HG02973 (cell line): Measurements from ENCODE around the gene KCNJ4.

Source experiments
- ATAC-seq: cut with Tn5 transposase; IDR thresholded peaks from one replicate; pipeline ENCODE4 v1.9.1; 2021; ENCODE audit warnings: moderate library complexity; ENCODE audit not compliant: unreplicated experiment

KCNJ4 gene

DNA sequence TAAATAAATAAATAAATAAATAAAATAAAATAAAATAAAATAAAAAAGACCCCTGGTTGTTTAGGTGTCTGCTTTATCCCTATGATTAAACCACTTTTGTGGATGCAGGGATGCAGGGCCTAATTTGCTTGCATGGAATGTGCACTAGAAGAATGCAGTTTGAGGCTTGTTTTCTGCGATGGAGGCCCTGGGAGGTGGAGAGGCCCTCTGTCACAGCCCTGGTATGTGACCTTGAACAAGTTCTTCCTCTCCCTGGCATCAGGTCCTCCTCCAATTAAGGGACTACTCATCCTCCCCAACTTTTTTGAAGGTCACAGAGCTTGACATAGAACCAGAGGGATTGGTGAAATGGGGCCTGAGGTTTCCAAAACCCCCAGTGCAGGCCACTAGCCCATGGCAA is 22.7 kb downstream of the KCNJ4 start:
- no peak for ATAC-seq

DNA sequence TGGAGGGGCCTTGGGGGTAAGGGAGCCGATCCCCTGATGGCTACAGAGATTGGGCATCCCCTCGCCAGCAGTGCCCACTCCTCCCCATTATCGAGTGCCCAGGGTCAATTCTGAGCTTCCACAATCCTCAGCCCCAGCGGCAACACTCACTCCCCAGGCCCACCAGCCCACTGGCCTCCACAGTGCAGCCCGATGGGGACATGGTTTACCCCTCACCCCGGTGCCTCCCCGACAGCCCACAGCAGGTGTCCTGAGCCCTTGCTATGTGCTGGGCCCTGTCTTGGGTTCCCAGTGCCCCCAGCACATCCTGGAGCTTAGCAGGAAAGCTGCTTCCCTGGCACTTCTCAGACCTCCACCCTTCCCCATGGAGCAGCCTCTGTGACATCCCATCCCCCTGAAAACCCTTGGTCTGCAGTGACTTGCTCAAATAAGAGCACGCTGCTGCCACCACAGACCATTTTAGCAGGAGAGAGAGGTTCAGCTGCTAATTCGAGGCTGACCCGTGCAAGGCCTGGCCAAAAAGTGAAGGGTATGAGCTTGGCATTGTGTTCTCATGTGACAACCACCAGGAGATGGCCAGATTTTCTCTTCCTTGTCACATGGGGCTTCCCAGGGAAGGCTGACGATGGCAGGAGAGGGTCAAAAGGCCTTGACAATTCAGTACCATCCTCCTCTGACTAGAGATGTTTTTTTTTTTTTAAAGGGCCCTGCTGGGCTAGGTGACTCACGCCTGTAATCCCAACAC is 23.6 kb downstream of the KCNJ4 start:
- no peak for ATAC-seq

GRCh38 chr22:38429499-38430068 is 25.4 kb downstream of the KCNJ4 start:
- ATAC-seq, result no peak

DNA sequence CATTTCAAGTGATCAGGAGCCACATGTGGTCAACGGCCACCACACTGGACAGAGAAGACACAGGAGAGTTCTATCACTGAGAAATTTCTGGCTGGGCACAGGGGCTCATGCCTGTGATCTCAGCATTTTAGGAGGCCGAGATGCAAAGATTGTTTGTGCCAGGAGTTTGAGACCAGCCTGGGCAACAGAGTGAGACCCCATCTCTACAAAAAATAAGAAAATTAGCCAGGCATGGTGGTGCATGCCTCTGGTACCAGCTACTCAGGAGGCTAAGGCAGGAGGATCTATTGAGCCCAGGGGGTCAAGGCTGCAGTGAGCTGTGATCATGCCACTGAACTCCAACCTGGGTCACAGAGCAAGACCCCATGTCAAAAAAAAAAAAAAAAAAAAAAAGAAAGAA is 26.3 kb downstream of the KCNJ4 start:
- ATAC-seq, result no peak

DNA sequence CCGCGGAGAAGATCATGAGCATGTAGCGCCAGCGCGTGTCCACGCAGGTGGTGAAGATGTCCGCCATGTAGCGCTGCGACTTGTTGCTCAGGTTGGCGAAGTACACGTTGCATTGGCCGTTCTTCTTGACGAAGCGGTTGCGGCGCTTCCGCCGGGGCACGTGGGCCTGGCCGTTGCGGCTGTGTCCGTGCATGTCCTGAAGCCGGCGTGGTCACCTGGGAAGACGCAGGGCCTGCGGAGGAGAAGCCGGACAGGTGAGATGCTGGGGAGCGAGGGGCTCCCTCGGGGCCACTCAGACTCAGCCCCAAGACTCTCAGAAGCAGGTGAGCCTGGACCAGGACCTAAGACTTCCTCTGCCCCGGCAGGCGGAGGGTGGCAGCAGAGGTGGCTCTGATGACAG is 27.1 kb downstream of the KCNJ4 start:
- no peak for ATAC-seq

- ATAC-seq, result no peak
Observed at GRCh38 chr22:38427465-38427864, 27.5 kb downstream of the KCNJ4 start.

DNA sequence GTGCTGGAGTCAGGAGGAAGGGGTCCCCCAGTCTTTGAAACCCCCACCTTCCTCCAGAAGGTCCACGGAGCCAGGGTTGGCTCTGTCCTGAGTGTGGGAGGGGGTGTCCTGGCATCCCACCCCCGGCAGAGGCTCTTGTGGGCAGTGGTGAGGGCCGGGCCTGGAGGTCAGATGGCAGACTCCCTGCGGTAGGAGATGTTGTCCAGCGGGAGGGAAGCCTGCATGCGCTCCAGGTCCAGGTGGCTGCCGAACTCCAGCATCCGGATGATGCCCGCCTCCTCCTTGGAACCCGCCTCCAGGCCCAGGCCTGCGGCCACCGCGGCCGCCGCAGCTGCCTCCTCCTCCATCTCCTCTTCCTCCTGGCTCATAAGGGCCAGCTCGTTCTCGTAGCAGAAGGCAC is 28.4 kb downstream of the KCNJ4 start:
- no peak for ATAC-seq

- ATAC-seq, result no peak
Observed at GRCh38 chr22:38424525-38425080, 30.4 kb downstream of the KCNJ4 start.

DNA sequence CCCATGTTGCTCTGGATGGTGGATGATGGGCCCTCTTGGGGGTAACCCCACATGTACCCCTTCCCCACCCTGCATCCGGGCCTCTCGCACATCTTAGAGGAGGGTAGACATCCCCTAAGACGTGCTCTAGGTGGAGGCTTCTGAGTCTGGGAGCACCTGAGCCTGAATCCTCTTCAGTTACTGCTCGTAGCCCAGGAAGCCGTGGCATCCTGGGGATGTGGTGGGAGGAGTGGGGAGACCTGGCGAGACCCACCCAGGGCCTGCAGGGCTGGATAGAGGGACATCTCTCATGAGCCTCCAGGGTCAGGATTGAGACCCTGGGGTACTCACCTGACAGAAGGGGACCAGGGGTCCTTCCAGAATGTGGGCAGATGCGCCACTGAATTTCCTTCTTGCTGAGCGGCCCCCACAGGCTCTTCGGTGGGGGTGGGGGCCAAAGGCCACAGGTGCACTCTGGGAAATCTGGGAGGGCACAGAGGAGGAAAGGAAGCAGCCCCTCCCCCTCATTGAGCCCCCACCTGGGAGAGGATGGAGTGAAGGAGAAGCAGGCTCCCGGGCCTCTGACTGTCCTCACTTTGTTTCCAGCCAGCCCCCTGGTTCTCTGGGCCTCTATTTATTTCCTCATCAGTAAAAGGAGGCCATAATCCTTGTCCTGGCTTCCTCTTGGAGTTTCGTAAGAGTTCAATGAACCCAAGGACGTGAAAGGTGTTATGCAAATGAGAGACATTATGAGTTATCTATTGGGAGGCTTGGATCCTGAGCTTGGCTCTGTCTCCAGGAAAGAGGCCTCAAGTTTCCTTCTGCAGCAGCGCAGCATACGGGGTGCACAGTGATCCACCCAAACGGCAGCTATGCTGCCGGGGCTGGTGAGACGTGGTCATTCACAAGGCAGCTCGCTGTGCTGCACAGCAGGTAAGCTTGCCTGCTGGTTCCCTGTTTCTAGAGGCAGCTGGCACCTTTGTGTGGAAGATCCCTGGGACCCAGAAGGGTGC is 31.2 kb downstream of the KCNJ4 start:
- no peak for ATAC-seq

DNA sequence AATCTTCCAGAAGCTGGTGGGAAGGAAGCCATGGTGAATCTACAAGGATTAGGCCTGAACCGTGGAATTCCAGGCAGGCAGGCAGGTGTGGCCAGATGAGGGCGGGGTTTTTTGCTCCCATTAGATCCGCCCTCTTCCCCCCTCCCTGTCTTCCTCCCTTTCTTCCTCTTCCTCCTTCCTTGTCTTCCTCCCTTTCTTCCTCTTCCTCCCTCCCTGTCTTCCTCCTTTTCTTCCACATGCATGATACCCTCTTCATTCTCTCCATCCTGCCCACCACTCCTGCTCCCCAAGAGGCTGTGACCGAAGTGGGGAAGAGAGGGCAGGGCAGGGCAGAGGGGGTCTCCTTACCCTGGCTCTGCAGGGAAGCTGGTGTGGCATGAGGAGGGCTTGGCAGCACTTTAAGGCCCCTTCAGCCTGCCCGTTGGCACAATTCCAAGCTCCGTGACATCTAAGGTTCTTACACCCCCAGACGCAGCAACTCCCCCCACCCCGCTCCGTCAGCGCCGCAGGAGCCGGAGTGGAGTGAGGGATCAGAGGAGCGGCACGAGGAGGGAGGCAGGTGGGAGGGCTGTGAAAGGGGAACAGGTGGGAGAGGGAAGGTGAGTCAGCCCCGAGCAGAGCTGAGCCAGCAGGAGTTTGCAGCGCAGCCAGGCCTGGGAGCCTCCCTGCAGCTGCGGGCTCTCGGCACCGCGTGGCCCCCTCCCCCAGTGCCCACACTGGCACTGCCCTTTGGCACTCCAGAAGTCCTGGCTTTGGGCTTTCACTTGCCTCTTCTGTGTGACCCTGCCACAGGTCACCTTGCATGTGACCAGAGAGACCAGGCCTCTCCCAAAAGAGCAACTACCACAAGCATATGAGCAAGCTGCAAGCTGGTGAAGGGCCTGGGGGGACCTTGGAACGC is 32.1 kb downstream of the KCNJ4 start:
- ATAC-seq, result no peak

DNA sequence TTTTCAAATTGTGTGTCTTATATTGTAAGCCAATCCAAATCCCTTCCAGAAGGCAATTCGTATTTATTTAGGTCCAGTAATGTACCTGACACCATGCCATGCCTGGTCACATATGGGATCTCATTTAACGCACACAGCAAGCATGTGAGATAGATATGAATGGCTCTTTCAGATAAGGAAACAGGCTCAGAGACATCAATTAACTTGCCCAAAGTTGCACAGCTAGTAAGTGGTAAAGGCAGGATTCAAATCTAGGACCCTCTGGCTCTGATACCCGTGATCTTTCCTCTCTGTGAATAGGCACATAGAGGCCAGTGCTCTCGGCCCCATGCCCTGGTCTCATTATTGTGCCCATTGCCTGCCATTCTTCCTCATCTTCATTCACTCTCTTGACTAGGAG is 34.3 kb downstream of the KCNJ4 start:
- no peak for ATAC-seq

DNA sequence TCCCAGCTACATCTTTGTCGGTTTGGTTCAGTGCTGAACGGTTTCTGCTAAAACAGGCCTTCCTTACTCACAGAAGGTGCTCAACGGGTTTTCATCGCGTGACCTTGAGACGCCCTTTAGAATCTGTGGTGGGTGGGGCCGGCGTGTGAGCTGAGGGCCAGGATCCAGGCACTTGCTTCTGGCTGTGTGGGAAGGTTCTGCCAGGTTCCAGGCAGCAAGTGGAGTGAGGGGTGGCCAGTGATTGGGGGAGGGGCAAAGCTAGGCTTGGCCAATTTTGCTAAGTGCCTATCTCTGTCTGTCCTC is 35.2 kb downstream of the KCNJ4 start:
- ATAC-seq, result no peak

DNA sequence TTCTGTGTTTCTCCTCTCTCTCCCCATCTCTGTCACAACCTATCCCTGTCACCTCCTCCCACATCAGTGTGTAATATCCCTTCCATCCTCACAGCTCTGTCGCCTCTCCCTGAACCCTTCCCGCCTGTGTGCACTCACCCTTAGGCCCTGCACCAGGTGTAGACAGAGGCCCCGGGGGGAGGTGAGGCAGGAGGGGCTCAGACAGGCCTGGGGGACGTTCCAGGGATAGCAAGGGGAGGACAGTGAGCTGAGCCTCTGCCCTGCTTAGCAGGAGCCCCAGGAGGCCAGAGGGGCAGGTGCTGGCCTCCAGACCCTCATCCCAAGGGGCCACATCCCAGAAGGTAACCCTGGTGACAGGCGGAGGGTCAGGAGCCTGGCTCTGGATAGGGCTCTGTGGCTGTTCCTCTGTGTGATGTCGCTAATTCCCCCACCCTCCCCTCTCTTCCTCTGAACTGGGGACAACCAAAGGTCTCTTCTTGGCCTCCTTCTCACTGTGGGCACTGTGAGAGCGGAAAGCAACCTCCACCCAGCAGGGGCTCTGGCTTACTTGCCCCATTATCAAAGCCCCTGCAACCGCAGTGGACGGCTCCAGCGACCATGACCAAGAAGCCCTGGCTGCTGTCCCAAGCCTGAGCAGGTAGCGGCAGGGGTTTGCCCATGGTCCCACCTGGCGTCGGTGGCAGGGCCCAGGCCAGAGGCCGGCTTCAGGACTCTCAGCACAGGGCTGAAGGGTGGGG is 35.7 kb downstream of the KCNJ4 start:
- ATAC-seq, result no peak

GRCh38 chr22:38418589-38418988 is 36.4 kb downstream of the KCNJ4 start:
- ATAC-seq, result no peak

- ATAC-seq, result no peak
Observed at GRCh38 chr22:38417252-38418060, 37.5 kb downstream of the KCNJ4 start.

DNA sequence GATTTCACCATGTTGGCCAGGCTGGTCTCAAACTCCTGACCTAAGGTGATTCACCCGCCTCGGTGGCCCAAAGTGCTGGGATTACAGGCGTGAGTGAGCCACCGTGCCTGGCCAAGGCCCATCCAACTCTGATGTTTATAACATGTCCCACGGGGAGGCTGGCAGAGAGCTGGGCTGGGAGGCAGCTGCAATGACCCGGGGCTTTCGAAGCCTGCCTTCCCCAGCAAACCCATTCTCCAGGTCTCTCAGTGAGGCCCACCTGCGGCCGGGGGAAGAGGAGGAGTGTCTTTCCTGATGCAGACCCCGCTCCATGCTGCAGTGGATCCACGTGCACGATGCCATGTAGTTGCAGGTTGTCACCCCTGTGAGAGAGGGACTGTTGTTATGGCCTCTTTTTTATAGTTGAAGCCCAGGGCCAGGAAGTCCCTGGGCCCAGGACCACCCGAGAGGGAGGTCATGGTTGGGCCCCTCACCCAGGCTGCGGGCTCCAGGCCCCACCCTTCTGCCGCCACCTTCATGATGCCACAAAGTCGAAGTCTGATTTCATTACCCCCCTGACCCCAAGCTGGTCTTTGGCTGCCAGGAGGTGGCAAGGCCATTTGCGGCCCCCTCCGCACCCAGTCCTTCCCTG is 38.3 kb downstream of the KCNJ4 start:
- ATAC-seq, result no peak

DNA sequence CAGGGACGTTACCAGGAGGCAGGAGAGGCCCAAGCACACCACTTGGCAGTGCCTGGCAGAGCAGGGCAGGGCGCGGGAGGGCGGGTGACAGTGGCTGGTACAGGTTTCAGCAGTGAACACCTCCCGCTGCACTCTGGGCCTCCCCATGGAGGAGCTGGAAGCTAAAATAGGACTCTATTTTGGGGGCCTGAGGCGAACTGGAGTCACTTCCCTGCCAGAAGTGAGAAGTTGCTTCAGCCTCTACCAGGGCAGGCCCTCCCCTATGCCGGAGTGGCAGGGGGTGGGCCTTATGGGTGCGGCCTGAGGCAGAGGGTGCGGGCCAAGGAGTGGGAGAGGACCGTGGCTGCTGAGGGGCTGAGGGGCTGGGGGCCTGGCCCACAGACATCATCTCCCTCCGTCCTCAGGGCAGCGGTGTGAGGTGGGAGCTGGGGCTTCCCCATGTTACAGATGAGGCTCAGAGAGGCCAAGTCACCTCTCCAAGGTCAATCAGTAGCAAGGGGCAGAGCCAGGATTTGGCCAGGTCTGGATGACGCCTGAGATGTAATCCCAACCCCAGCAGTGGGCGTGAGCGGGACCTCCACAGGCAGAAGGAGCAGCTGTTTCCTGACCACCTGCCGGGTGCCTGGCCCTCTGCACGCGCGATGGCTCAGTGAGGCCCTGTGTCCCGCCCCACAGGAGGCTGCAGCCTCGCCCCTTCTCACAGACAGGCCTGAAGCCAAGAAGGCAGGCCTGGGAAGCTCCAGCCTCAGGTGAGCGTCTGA is 39.3 kb downstream of the KCNJ4 start:
- no peak for ATAC-seq

- no peak for ATAC-seq
Observed at GRCh38 chr22:38415046-38415445, 40.0 kb downstream of the KCNJ4 start.
